Neutrophil (primary cell): Measurements from ENCODE around the gene PTMS.

Source experiments
- H3K27ac ChIP-seq: fragments of 200-600 bp; sonication (generic); 2 replicates; pipeline ENCODE4 v1.5.1; 2016; ENCODE audit warnings: mild to moderate bottlenecking, moderate library complexity
- H3K27me3 ChIP-seq: fragments of 200-600 bp; sonication (generic); 2 replicates; pipeline ENCODE4 v1.6.0; 2016; ENCODE audit warnings: mild to moderate bottlenecking
- H3K36me3 ChIP-seq: fragments of 200-600 bp; sonication (generic); 2 replicates; pipeline ENCODE4 v1.5.1; 2017
- H3K4me1 ChIP-seq, 2 experiments: fragments of 200-600 bp in 1 of 2; sonication (generic) in 1 of 2; 1 replicate in 1 of 2; 2 replicates in 1 of 2; pipeline versions ENCODE4 v1.5.1 to v1.6.1; 2013 to 2016; ENCODE audit warnings: low read depth in 1 of 2, low read length in 1 of 2, mild to moderate bottlenecking in 1 of 2, moderate library complexity in 1 of 2; ENCODE audit not compliant: control insufficient read depth in 1 of 2, insufficient read depth in 1 of 2
- H3K4me3 ChIP-seq, 2 experiments: fragments of 200-600 bp in 1 of 2; sonication (generic) in 1 of 2; 1 replicate in 1 of 2; 2 replicates in 1 of 2; pipeline ENCODE4 v1.5.1; 2013 to 2016; ENCODE audit warnings: low read depth in 1 of 2, low read length in 1 of 2, mild to moderate bottlenecking in 1 of 2, moderate library complexity in 1 of 2
- H3K9me3 ChIP-seq: fragments of 200-600 bp; sonication (generic); 2 replicates; pipeline ENCODE4 v1.5.1; 2016
- CTCF ChIP-seq: fragments of 200-600 bp; sonication (generic); IDR thresholded peaks from 2 replicates; pipeline ENCODE4 v1.5.1; 2016; ENCODE audit warnings: antibody characterized with exemption

Gene PTMS

GRCh38 chr12:6748761-6749160 lies 17.4 kb upstream of the PTMS start:
- Histone ChIP-seq H3K27me3 (no peaks in the 10 kb centered on the region), H3K4me3 (no peak overlapping the region), H3K36me3 (peaks cover 56% of the 10 kb centered on the region), H3K27ac (no peak overlapping the region), H3K9me3 (no peaks in the 10 kb centered on the region), H3K4me1 (peaks cover 64 to 66% of the 10 kb centered on the region in 2 experiments)
- TF ChIP-seq CTCF = no peak

GRCh38 chr12:6750506-6750905 lies 15.7 kb upstream of the PTMS start:
- Histone ChIP-seq H3K27me3 (no peaks in the 10 kb centered on the region), H3K9me3 (no peaks in the 10 kb centered on the region), H3K4me1 (peaks cover 50 to 51% of the 10 kb centered on the region in 2 experiments), H3K27ac (peak overlapping the region; percentile 97), H3K4me3 (no peak overlapping the region), H3K36me3 (peaks cover 56% of the 10 kb centered on the region)
- no peak for TF ChIP-seq CTCF

- H3K27me3 ChIP-seq = no peaks in the 10 kb centered on the region
- no peaks in the 10 kb centered on the region for H3K9me3 ChIP-seq
- peak overlapping the region; percentile 83 to 86 for H3K4me3 ChIP-seq
- TF ChIP-seq CTCF = no peak
- peaks cover 38 to 39% of the 10 kb centered on the region in 2 experiments for H3K4me1 ChIP-seq
- peak overlapping the region; percentile 97 for H3K27ac ChIP-seq
- peaks cover 53% of the 10 kb centered on the region for H3K36me3 ChIP-seq
Observed at GRCh38 chr12:6751767-6752166, 14.4 kb upstream of the PTMS start.

GRCh38 chr12:6752167-6752920 lies 13.8 kb upstream of the PTMS start:
- H3K27ac ChIP-seq = peak overlapping the region; percentile 97
- H3K4me1 ChIP-seq = peaks cover 32 to 33% of the 10 kb centered on the region in 2 experiments
- H3K36me3 ChIP-seq = peaks cover 47% of the 10 kb centered on the region
- no peak for TF ChIP-seq CTCF
- no peaks in the 10 kb centered on the region for H3K9me3 ChIP-seq
- H3K27me3 ChIP-seq = no peaks in the 10 kb centered on the region
- H3K4me3 ChIP-seq = peak overlapping the region; percentile 83 to 86

GRCh38 chr12:6752921-6753771 lies 13.0 kb upstream of the PTMS start, which contains the start of gene MLF2:
MLF2 (minus strand) TSS chr12:6753141; CDS start chr12:6752334, 807 bp downstream.
- no peaks in the 10 kb centered on the region for H3K9me3 ChIP-seq
- TF ChIP-seq CTCF = peak; percentile 98
- H3K4me1 ChIP-seq = peaks cover 24 to 25% of the 10 kb centered on the region in 2 experiments
- H3K27me3 ChIP-seq = no peaks in the 10 kb centered on the region
- H3K36me3 ChIP-seq = peaks cover 39% of the 10 kb centered on the region
- peak within 1 kb of the TSS; percentile 83 to 86 for H3K4me3 ChIP-seq
- H3K27ac ChIP-seq = peak within 1 kb of the TSS; percentile 97
